CD4-positive, alpha-beta T cell (primary cell): ENCODE results near the gene HOXD11. TPM values are rescaled to one million over a fixed set of nuclear protein-coding genes. Genes with fewer than 3 reads are reported as not detected.

Experiments
- ATAC-seq: fragments of 200-7000 bp; cut with Tn5 transposase; one replicate; pipeline ENCODE4 v1.10.0; 2022; ENCODE audit warnings: mild to moderate bottlenecking; ENCODE audit not compliant: poor library complexity
- CTCF ChIA-PET: fragments of 350-600 bp; sonication (Branson Sonifier 250); formaldehyde crosslinking; loops from one replicate; lab custom pipeline; 2021; ENCODE audit warnings: antibody characterized with exemption, inconsistent platforms; lab: Charles Lee
- POLR2A ChIA-PET: fragments of 350-600 bp; sonication (Branson Sonifier 250); formaldehyde crosslinking; loops from one replicate; lab custom pipeline; 2021; ENCODE audit warnings: antibody characterized with exemption, inconsistent platforms; lab: Charles Lee
- DNase-seq, 14 experiments: peaks; one replicate each; pipeline ENCODE4 v3.0.0-alpha.2; 2013 to 2020; ENCODE audit warnings: mixed read lengths in 2 of 14
- H3K27ac ChIP-seq, 2 donors: one replicate each; pipeline versions ENCODE4 v1.5.1 to v1.7.0; 2013; ENCODE audit warnings: low read length in 2 of 2, low read depth in 1 of 2, mild to moderate bottlenecking in 1 of 2
- H3K27me3 ChIP-seq, 2 experiments: 1 replicate in 1 of 2; 2 replicates in 1 of 2; pipeline versions ENCODE4 v1.6.1 to v1.7.0; 2013; ENCODE audit warnings: low read length in 2 of 2, control low read depth in 1 of 2, mild to moderate bottlenecking in 1 of 2, moderate library complexity in 1 of 2; ENCODE audit not compliant: insufficient read depth in 2 of 2, control insufficient read depth in 1 of 2
- H3K36me3 ChIP-seq: one replicate; pipeline ENCODE4 v1.6.1; 2013; ENCODE audit warnings: low read length, control low read depth; ENCODE audit not compliant: insufficient read depth
- H3K4me1 ChIP-seq: one replicate; pipeline ENCODE4 v1.6.1; 2013; ENCODE audit warnings: low read length, control low read depth; ENCODE audit not compliant: insufficient read depth
- H3K4me3 ChIP-seq: one replicate; pipeline ENCODE4 v1.5.1; 2013; ENCODE audit warnings: mild to moderate bottlenecking, low read length, moderate library complexity
- H3K9me3 ChIP-seq, 2 experiments: 1 replicate in 1 of 2; 2 replicates in 1 of 2; pipeline versions ENCODE4 v1.6.1 to v1.7.0; 2013; ENCODE audit warnings: low read length in 2 of 2, mild to moderate bottlenecking in 2 of 2, control low read depth in 1 of 2, moderate library complexity in 1 of 2; ENCODE audit not compliant: control insufficient read depth in 1 of 2, insufficient read depth in 1 of 2
- H3K27ac Mint-ChIP-seq: one replicate; pipeline ENCODE4 v1.8.0; 2020; ENCODE audit warnings: mixed read lengths
- H3K27me3 Mint-ChIP-seq: one replicate; pipeline ENCODE4 v1.8.0; 2021; ENCODE audit warnings: mixed read lengths
- H3K36me3 Mint-ChIP-seq: one replicate; pipeline ENCODE4 v1.8.0; 2021; ENCODE audit warnings: low read depth, mixed read lengths
- H3K4me1 Mint-ChIP-seq: one replicate; pipeline ENCODE4 v1.8.0; 2021; ENCODE audit warnings: low read depth, mixed read lengths
- H3K4me3 Mint-ChIP-seq: one replicate; pipeline ENCODE4 v1.8.0; 2020; ENCODE audit warnings: mild to moderate bottlenecking, mixed read lengths
- H3K9me3 Mint-ChIP-seq: one replicate; pipeline ENCODE4 v1.8.0; 2020; ENCODE audit warnings: mixed read lengths
- intact Hi-C, 2 experiments: fragments of 100-400 bp; cut with DNase I in 1 of 2; cut with micrococcal nuclease in 1 of 2; formaldehyde crosslinking; loops; one replicate each; pipeline versions ENCODE4 v1.15.1 to v1.9.0; 2023 to 2025; cut with DNase I, micrococcal nuclease
- total RNA-seq, 174 experiments: library from RNA in 2 of 174; stranded (reverse) in 2 of 174; gene quantifications; one replicate each; pipeline ENCODE4 v1.2.3 and lab custom pipeline; 2021 to 2026
- TF ChIP-seq, protein P1 (sequence below): fragments of 200-600 bp; IDR thresholded peaks from one replicate; pipeline ENCODE4 v1.8.0; 2022; ENCODE audit warnings: antibody characterized with exemption, mild to moderate bottlenecking

The HOXD11 gene
- total RNA-seq, 2 experiments from 2014 or later, result not detected

- Histone ChIP-seq H3K4me3 (peak overlapping the region; percentile 29), H3K9me3 (peaks cover 14 to 44% of the 10 kb centered on the region in 2 experiments), H3K27ac (no peak overlapping the region), H3K36me3 (no peaks in the 10 kb centered on the region), H3K27me3 (peaks cover 85 to 98% of the 10 kb centered on the region in 2 experiments), H3K4me1 (peaks cover 35% of the 10 kb centered on the region)
- Mint-ChIP-seq H3K4me1 (peaks cover 35% of the 10 kb centered on the region), H3K9me3 (peaks cover 4% of the 10 kb centered on the region), H3K4me3 (peak overlapping the region; percentile 39), H3K27ac (no peak overlapping the region), H3K36me3 (peaks cover 3% of the 10 kb centered on the region), H3K27me3 (peaks cover 95% of the 10 kb centered on the region)
- peak; percentile 15 to 79 (median 50) for DNase-seq
- CTCF ChIA-PET, result interaction anchor here (0.9 to 1.0 kb wide), 2 partner anchors 14 to 314 kb away, joined by 3 read pairs; no protein-coding TSS in a partner anchor
- intact Hi-C loops, result loop anchor here (5.0 kb wide), 1 partner anchor 317 kb away; no protein-coding TSS in a partner anchor
- peak; percentile 88 for ATAC-seq
- TF ChIP-seq, protein P1, sequence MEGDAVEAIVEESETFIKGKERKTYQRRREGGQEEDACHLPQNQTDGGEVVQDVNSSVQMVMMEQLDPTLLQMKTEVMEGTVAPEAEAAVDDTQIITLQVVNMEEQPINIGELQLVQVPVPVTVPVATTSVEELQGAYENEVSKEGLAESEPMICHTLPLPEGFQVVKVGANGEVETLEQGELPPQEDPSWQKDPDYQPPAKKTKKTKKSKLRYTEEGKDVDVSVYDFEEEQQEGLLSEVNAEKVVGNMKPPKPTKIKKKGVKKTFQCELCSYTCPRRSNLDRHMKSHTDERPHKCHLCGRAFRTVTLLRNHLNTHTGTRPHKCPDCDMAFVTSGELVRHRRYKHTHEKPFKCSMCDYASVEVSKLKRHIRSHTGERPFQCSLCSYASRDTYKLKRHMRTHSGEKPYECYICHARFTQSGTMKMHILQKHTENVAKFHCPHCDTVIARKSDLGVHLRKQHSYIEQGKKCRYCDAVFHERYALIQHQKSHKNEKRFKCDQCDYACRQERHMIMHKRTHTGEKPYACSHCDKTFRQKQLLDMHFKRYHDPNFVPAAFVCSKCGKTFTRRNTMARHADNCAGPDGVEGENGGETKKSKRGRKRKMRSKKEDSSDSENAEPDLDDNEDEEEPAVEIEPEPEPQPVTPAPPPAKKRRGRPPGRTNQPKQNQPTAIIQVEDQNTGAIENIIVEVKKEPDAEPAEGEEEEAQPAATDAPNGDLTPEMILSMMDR, result peak; percentile 35
- POLR2A ChIA-PET, result interaction anchor here (0.6 to 1.1 kb wide), 3 partner anchors 14 to 712 kb away, joined by 3 read pairs; no protein-coding TSS in a partner anchor
Measured at GRCh38 chr2:176140513-176141317, 33.6 kb downstream of the HOXD11 start.

DNA sequence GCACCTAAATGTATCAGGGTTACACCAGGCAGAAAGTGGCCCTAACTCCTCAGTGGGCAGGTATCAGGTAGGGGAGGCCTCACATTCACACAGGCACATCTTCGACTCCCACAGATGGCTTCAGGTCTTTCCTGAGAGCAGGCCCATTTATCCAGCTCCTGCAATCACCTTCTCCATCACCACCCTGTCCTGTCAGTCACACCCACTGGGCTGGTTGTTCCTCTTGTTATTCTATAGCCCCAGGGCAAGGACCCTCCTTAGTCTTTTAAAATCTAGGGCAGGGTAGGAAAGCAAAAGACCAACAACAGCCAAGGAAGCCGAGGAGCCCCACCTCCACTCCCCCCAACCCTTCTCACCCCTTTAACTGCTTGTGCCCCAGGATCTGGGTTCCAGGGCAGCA is 35.2 kb downstream of the HOXD11 start:
- H3K4me3 Mint-ChIP-seq, result no peak overlapping the region
- Histone ChIP-seq H3K36me3 (no peaks in the 10 kb centered on the region), H3K27me3 (peaks cover 86 to 98% of the 10 kb centered on the region in 2 experiments), H3K4me1 (peaks cover 21% of the 10 kb centered on the region), H3K9me3 (peaks cover 14 to 35% of the 10 kb centered on the region in 2 experiments), H3K4me3 (no peak overlapping the region), H3K27ac (no peak overlapping the region)
- peaks cover 4% of the 10 kb centered on the region for H3K9me3 Mint-ChIP-seq
- peaks cover 97% of the 10 kb centered on the region for H3K27me3 Mint-ChIP-seq
- peaks cover 27% of the 10 kb centered on the region for H3K4me1 Mint-ChIP-seq
- intact Hi-C loops, result loop anchor here (5.0 kb wide), 1 partner anchor 315 kb away; no protein-coding TSS in a partner anchor
- ChIA-PET CTCF (no interaction called here), POLR2A (no interaction called here)
- H3K36me3 Mint-ChIP-seq, result peaks cover 3% of the 10 kb centered on the region
- no peak overlapping the region for H3K27ac Mint-ChIP-seq
- TF ChIP-seq, protein P1, result no peak
- no peak for DNase-seq
- ATAC-seq, result no peak

GRCh38 chr2:176145085-176145969 is 38.2 kb downstream of the HOXD11 start:
- Histone ChIP-seq H3K27me3 (peaks cover 90 to 98% of the 10 kb centered on the region in 2 experiments), H3K4me1 (peaks cover 15% of the 10 kb centered on the region), H3K27ac (no peak overlapping the region), H3K9me3 (peaks cover 0 to 39% of the 10 kb centered on the region in 2 experiments), H3K4me3 (no peak overlapping the region), H3K36me3 (no peaks in the 10 kb centered on the region)
- TF ChIP-seq, protein P1, result no peak
- H3K9me3 Mint-ChIP-seq, result no peaks in the 10 kb centered on the region
- no peak overlapping the region for H3K27ac Mint-ChIP-seq
- ChIA-PET POLR2A (no interaction called here), CTCF (no interaction called here)
- DNase-seq, result no peak
- intact Hi-C loops, result no loop called here
- ATAC-seq, result no peak
- peaks cover 97% of the 10 kb centered on the region for H3K27me3 Mint-ChIP-seq
- H3K4me1 Mint-ChIP-seq, result peaks cover 8% of the 10 kb centered on the region
- H3K36me3 Mint-ChIP-seq, result peaks cover 3% of the 10 kb centered on the region
- no peak overlapping the region for H3K4me3 Mint-ChIP-seq
